GM19468 (cell line): ENCODE measurements around the gene KLHL28.

ENCODE experiments used
- ATAC-seq: cut with Tn5 transposase; IDR thresholded peaks from one replicate; pipeline ENCODE4 v1.9.1; 2021; ENCODE audit warnings: mild to moderate bottlenecking, moderate library complexity, moderate number of reproducible peaks; ENCODE audit not compliant: unreplicated experiment; ENCODE audit errors: extremely low read depth

The KLHL28 gene

DNA sequence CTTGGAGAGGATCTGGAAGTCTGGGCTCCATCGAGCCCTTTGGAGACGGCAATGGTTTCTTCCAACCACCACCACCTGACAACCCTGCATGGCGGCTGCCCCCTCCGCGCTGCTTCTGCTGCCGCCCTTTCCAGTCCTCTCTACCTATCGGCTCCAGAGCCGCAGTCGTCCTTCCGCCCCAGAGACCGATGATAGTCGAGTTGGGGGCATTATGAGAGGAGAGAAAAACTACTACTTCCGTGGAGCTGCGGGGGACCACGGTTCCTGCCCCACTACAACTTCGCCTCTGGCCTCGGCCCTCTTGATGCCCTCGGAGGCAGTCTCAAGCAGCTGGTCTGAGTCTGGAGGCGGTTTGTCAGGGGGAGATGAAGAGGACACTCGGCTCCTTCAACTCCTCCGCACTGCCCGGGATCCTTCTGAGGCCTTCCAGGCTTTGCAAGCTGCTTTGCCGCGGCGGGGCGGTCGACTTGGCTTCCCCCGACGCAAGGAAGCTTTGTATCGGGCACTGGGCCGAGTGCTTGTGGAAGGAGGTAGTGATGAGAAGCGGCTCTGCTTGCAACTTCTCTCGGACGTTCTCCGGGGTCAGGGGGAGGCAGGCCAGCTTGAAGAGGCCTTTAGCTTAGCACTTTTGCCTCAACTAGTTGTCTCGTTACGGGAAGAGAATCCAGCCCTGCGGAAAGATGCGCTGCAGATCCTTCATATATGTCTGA, 742 bp upstream of the KLHL28 start:
- peak; percentile 6 for ATAC-seq

DNA sequence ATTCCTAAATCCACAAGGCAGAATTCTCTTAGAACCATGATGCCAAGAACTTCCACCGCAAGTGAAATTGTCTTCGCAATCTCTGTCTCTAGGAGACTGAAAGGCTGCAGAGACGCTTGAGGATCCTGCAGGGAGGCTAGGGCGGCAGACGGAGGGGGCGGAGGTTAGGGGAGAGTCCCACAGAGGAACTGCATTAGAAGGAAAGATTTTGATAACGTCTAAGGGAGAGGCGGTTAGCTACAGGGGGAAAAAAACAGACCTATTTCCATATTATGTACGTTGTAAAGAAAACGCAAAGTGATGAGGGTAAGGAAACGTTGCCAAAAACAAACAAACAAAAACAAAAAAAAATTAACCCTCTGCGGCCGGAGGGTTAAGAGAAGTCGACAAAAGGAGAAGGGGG, 595 bp downstream of the KLHL28 start:
- ATAC-seq = no peak

- no peak for ATAC-seq
Measured at GRCh38 chr14:44960646-44961045, 1.1 kb downstream of the KLHL28 start.

DNA sequence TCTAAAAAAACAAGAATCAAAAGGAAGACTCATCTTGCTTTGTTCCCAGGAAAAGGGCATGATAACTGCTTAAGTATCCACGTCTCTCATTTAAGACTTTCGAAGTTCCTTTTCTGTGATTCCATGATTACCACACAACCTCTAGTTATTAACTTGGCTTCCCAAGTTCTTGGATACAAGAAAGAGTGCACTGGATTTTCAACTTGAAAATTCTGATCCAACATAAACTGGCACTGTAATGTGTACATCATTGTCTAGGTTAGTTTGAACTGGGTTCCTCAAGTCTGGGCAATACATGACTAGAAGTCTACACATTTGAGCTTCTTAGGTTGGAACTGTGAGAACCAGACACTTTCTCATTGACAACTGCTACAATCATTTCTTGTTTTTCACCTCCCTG, 1.6 kb downstream of the KLHL28 start:
- ATAC-seq = no peak

- ATAC-seq = no peak
Measured at GRCh38 chr14:44959538-44959937, 2.2 kb downstream of the KLHL28 start.

DNA sequence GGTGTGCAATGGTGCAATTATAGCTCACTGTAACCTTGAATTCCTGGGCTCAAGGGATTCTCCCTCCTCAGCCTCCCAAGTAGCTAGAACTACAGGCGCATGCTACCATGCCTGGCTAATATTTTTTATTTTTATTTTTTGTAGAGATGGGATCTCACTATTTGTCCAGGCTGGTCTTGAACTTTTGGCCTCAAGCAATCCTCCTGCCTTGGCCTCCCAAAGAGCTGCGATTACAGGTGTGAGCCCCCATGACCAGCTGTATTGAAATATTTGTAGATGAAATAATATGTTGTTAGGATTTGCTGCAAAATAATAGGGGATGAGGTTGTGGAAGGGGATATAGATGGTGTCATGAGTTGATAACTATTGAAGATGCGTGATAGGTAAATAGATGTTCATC, 4.9 kb downstream of the KLHL28 start:
- ATAC-seq = no peak

GRCh38 chr14:44955528-44955927, 6.2 kb downstream of the KLHL28 start:
- ATAC-seq = no peak

GRCh38 chr14:44954750-44955149, 7.0 kb downstream of the KLHL28 start:
- ATAC-seq = no peak

DNA sequence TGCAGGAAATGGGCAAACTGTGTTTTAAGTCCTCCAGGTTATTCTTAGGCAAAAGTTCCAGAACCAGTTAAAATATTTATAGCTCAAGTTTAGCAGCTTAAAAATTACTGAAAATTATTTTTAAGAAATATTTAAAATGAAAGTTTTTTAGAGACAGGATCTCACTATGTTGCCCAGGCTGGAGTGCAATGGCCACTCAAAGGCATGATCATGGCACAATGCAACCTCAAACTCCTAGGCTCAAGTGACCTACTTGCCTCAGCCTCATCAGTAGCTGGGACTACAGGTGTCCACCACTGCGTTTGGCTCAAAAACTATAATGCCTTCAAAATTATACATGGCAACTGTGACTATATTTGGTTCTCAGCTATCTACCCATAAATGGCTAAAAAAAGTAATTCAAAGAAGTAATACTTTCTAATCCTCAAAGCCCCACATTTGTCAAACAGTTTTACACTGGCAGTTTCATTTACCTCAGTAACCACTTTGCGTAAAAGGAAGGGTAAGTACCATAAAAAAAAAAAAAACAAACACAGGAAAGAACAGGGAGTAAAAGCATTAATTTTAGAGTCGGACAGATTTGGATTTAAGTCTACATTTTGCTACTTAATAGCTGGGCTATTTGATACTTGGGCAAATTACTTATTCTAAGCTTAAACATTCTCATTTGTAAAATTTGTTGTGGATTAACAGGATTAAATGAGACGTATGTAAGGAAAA, 9.2 kb downstream of the KLHL28 start:
- no peak for ATAC-seq

- no peak for ATAC-seq
Measured at GRCh38 chr14:44951051-44951450, 10.7 kb downstream of the KLHL28 start.

- no peak for ATAC-seq
Measured at GRCh38 chr14:44945264-44945663, 16.5 kb downstream of the KLHL28 start.

- ATAC-seq = no peak
Measured at GRCh38 chr14:44944107-44944506, 17.6 kb downstream of the KLHL28 start.

GRCh38 chr14:44942436-44942835, 19.3 kb downstream of the KLHL28 start:
- ATAC-seq = no peak

DNA sequence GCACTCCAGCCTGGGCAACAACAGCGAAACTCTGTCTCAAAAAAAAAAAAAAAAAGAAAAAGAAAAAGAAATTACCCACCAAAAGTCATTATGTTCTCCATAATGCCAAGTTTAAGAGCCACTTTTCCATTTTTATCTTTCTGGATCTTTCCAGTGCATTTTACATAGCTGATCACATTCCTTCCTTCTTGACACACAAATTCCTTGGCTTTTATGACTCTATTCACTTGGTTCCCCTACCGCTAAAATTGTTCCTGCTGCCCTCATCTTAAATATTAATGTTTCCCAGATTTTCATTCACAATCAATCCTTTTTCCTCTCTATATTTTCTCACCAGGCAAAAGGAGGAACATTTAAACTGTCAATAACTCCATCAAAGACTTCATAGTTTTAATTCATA, 20.2 kb downstream of the KLHL28 start:
- no peak for ATAC-seq

DNA sequence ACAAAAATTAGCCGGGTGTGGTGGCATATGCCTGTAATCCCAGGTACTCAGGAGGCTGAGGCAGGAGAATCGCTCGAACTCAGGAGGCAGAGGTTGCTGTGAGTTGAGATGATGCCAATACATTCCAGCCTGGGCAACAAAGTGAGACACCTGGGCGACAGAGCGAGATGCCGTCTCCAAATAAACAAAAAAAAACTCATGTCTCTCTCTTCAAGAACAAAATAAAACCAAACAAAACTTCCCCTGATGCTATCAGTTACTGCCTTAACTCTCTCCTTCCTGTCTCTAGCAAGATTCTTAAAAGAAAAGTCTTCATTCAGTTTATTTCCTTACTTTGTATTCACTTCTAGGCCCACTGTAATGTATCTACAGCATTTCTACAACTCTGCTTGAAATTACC, 20.8 kb downstream of the KLHL28 start:
- ATAC-seq = no peak

GRCh38 chr14:44940211-44940610, 21.5 kb downstream of the KLHL28 start:
- ATAC-seq = no peak

- no peak for ATAC-seq
Measured at GRCh38 chr14:44937547-44937946, 24.2 kb downstream of the KLHL28 start.

- no peak for ATAC-seq
Measured at GRCh38 chr14:44935155-44935554, 26.6 kb downstream of the KLHL28 start.

DNA sequence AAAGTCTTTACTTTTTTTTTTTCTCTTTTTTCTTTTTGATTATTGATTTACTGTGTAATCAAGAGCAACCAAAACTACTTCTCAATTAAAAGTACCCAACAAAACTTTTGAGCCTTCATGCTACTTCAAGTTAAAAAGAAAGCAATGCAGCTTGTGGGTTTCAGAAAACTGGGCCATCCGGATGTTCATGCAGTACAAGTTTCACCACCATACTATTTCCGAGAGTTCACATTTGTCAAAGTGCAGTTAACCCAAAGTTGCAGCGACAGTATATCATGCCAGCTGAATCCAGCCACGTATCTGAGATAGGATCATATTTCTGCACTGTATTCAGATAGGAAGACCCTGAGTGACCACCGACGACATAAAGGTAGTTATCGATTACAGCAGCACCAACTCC, 33.0 kb downstream of the KLHL28 start:
- no peak for ATAC-seq

DNA sequence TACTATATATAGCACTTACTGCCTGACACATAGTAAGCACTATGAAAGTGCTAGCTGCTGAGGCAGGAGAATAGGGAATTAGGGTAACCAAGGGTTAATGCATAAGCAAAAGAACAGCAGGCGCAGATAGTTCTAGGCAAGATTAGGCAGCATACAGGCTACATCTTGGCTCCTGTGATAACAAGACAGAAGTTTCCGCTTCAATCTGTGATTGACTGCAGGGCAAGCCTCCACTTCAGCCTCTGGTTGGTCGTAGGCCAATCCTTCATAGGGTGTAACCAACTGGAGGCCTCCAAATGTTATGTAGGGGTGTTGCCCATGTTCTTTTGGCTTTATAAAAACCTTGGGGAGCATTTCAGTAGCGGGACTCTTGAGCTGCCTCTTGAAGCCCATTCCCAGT, 46.9 kb downstream of the KLHL28 start:
- ATAC-seq = no peak

DNA sequence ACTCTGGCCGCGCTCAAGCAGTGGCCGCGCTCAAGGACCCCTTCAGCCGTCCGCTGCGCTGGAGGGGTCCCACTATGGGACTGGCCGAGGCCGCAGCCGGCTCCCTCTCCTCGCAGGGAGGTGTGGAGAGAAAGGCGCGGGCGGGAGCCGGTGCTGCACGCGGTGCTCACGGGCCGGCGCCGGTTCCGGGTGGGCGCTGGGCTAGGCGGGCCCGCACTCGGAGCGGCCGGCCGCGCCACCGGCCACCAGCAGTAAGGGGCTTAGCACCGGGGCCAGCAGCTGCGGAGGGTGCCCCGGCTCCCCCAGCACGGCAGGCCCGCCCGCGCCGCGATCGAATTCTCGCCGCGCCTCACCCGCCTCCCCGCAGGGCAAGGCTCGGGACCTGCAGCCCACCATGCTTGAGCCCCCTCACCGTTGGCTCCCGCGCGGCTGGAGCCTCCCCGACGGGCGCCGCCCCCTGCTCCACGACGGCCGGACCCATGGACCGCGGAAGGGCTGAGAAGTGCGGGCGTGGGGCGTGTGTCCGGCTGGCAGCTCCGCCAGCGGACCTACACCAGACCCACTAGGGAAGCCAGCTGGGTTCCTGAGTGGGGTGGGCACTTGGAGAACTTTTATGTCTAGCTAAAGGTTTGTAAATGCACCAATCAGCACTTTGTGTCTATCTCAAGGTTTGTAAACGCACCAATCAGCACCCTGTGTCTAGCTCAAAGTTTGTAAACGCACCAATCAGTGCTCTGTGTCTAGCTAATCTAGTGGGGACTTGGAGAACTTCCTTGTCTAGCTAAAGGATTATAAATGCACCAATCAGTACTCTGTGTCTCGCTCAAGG, 49.5 kb downstream of the KLHL28 start:
- no peak for ATAC-seq
